ENCODE data around the gene GRAP2. TPM values are rescaled to one million over a fixed set of nuclear protein-coding genes. Genes with fewer than 3 reads are reported as not detected.

The GRAP2 gene
- polyA plus RNA-seq, 1 of the 3 experiments (the other 2 are of a cell fraction): 0.13 TPM

DNA sequence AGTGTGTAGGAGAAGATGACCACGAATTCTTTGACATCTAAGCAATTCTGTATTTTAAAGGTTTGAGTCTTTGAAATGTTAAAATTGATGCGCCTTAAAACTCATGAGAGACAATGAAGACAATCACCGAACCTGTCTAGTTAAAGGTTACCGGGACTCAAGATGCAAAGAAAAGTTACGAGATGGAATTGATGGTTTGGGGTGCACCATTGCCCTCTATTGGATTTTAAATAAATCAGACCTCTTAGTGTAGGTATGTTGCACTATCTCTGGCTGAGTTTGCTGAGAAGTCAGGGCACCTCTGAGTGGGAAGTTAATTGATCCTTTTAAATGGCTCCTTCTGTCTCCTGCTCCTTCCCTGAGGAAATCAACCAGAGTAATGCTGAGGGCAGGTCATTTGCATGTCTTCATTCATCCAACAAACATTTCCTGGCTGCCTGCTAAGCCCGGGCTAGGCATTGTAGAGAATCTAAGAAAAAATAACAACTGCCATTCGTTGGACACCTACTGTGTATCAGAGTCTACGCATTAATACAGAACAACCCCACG lies 39.9 kb downstream of the GRAP2 start:
- no peak overlapping the region for H3K4me3 ChIP-seq (ENCODE audit: low read depth in 2 of 2, low read length in 1 of 2)
- no peaks in the 10 kb centered on the region for H3K9me2 ChIP-seq
- no peak overlapping the region for H3K27ac ChIP-seq (ENCODE audit: low read depth in 2 of 2, low read length in 1 of 2)
- TF ChIP-seq EZH2phosphoT487 (IDR thresholded peaks at IDR 0.05; ENCODE audit: borderline replicate concordance, low read depth): no peak
- no peak for TF ChIP-seq MEF2A (IDR thresholded peaks at IDR 0.05; ENCODE audit: borderline replicate concordance, low read depth)
- no peak for TF ChIP-seq MXI1 (IDR thresholded peaks at IDR 0.05; ENCODE audit: low read depth, low read length)
- no peak for TF ChIP-seq ELF1 (IDR thresholded peaks at IDR 0.05)
- TF ChIP-seq, protein P1, sequence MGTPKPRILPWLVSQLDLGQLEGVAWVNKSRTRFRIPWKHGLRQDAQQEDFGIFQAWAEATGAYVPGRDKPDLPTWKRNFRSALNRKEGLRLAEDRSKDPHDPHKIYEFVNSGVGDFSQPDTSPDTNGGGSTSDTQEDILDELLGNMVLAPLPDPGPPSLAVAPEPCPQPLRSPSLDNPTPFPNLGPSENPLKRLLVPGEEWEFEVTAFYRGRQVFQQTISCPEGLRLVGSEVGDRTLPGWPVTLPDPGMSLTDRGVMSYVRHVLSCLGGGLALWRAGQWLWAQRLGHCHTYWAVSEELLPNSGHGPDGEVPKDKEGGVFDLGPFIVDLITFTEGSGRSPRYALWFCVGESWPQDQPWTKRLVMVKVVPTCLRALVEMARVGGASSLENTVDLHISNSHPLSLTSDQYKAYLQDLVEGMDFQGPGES (IDR thresholded peaks at IDR 0.05; ENCODE audit: low read depth, low read length): no peak
- TF ChIP-seq SMC3 (IDR thresholded peaks at IDR 0.05; ENCODE audit: low read depth, low read length): no peak
- TF ChIP-seq, protein P2, sequence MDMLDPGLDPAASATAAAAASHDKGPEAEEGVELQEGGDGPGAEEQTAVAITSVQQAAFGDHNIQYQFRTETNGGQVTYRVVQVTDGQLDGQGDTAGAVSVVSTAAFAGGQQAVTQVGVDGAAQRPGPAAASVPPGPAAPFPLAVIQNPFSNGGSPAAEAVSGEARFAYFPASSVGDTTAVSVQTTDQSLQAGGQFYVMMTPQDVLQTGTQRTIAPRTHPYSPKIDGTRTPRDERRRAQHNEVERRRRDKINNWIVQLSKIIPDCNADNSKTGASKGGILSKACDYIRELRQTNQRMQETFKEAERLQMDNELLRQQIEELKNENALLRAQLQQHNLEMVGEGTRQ (IDR thresholded peaks at IDR 0.05; ENCODE audit: borderline replicate concordance, low read depth, low read length): no peak
- TF ChIP-seq FOXM1 (IDR thresholded peaks at IDR 0.05; ENCODE audit: low read depth): no peak
- no peak for TF ChIP-seq POLR2AphosphoS5 (IDR thresholded peaks at IDR 0.05; ENCODE audit: low read depth, low read length)
- no peak overlapping the region for H2AFZ ChIP-seq (ENCODE audit: low read depth)
- H3K36me3 ChIP-seq (replicated peaks in 1 of 2; ENCODE audit: control insufficient read depth in 1 of 2, insufficient read depth in 2 of 2, low read length in 1 of 2): no peaks in the 10 kb centered on the region
- 66% methylated on average over 9 of the region's 9 CpGs for whole genome bisulfite sequencing (ENCODE audit: low lambda C conversion rate)
- ChIA-PET CTCF (no interaction called here), POLR2A (no interaction called here)
- no peak for DNase-seq
- H3K9ac ChIP-seq: no peak overlapping the region
- no peak overlapping the region for H3K4me2 ChIP-seq
- no peaks in the 10 kb centered on the region for H3K27me3 ChIP-seq (ENCODE audit: insufficient read depth)
- H3F3A ChIP-seq (replicated peaks; ENCODE audit: insufficient read depth): no peaks in the 10 kb centered on the region
- no peaks in the 10 kb centered on the region for H4K20me1 ChIP-seq (ENCODE audit: insufficient read depth)
- H3K79me2 ChIP-seq (ENCODE audit: insufficient read depth): no peaks in the 10 kb centered on the region
- H3K4me1 ChIP-seq (ENCODE audit: control insufficient read depth in 1 of 2, insufficient read depth in 2 of 2, low read depth in 1 of 2, low read length in 1 of 2): no peaks in the 10 kb centered on the region
- no peaks in the 10 kb centered on the region for H3K9me3 ChIP-seq

DNA sequence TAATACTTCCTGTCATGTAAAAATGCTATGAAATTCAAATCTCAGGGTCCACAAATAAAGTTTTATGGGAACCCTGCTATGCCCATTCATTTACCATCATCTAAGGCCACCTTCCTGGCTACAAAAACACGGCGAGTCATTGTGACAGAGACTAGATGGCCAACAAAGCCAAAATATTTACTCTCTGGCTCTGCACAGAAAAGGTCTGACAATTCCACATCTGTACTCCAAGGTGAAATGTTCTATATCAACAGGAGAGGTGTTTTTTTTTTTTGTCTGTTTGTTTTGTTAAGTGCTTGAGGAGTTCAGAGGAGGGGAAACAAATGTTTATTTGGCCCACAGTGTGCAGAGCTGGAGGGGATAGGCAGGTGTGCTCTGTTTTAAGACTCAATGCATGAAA lies 40.7 kb downstream of the GRAP2 start:
- ChIA-PET CTCF (no interaction called here), POLR2A (no interaction called here)
- no peak for DNase-seq
- Histone ChIP-seq H3K9ac (no peak overlapping the region), H3K4me1 (ENCODE audit: control insufficient read depth in 1 of 2, insufficient read depth in 2 of 2, low read depth in 1 of 2, low read length in 1 of 2) (peaks cover 0 to 1% of the 10 kb centered on the region in 2 experiments; a peak in 1 of 4 replicates), H3K9me3 (no peaks in the 10 kb centered on the region), H3K27ac (ENCODE audit: low read depth in 2 of 2, low read length in 1 of 2) (no peak overlapping the region), H3F3A (replicated peaks; ENCODE audit: insufficient read depth) (no peaks in the 10 kb centered on the region), H3K4me2 (no peak overlapping the region), H3K4me3 (ENCODE audit: low read depth in 2 of 2, low read length in 1 of 2) (no peak overlapping the region), H3K27me3 (ENCODE audit: insufficient read depth) (no peaks in the 10 kb centered on the region), H3K79me2 (ENCODE audit: insufficient read depth) (no peaks in the 10 kb centered on the region), H2AFZ (ENCODE audit: low read depth) (no peak overlapping the region), H3K36me3 (replicated peaks in 1 of 2; ENCODE audit: control insufficient read depth in 1 of 2, insufficient read depth in 2 of 2, low read length in 1 of 2) (no peaks in the 10 kb centered on the region), H4K20me1 (ENCODE audit: insufficient read depth) (no peaks in the 10 kb centered on the region), H3K9me2 (no peaks in the 10 kb centered on the region)
- TF ChIP-seq EP300 (IDR thresholded peaks at IDR 0.05; ENCODE audit: borderline replicate concordance in 1 of 2, low read depth in 1 of 2, low read length in 1 of 2) (no peak), ELF1 (IDR thresholded peaks at IDR 0.05) (no peak), NFIC (IDR thresholded peaks at IDR 0.05; ENCODE audit: borderline replicate concordance) (no peak), MXI1 (IDR thresholded peaks at IDR 0.05; ENCODE audit: low read depth, low read length) (no peak), JUND (IDR thresholded peaks at IDR 0.05) (no peak), RFX5 (IDR thresholded peaks at IDR 0.05; ENCODE audit: low read length) (no peak), TCF12 (IDR thresholded peaks at IDR 0.05) (no peak), EZH2phosphoT487 (IDR thresholded peaks at IDR 0.05; ENCODE audit: borderline replicate concordance, low read depth) (no peak), NRF1 (IDR thresholded peaks at IDR 0.05; ENCODE audit: low read depth, low read length) (no peak), CHD2 (IDR thresholded peaks at IDR 0.05; ENCODE audit: low read length, partially characterized antibody) (no peak), MEF2A (IDR thresholded peaks at IDR 0.05; ENCODE audit: borderline replicate concordance, low read depth) (no peak), GATA2 (CRISPR knock-in tag; IDR thresholded peaks at IDR 0.05) (no peak), TEAD4 (IDR thresholded peaks at IDR 0.05; ENCODE audit: borderline replicate concordance, insufficient read depth) (no peak), FOXJ3 (CRISPR knock-in tag; IDR thresholded peaks at IDR 0.05) (no peak), RXRA (IDR thresholded peaks at IDR 0.05; ENCODE audit: borderline replicate concordance, low read depth) (no peak), FOXM1 (IDR thresholded peaks at IDR 0.05; ENCODE audit: low read depth) (no peak), TAF1 (IDR thresholded peaks at IDR 0.05; ENCODE audit: borderline replicate concordance, low read depth, low read length) (no peak)
- TF ChIP-seq, protein P3, sequence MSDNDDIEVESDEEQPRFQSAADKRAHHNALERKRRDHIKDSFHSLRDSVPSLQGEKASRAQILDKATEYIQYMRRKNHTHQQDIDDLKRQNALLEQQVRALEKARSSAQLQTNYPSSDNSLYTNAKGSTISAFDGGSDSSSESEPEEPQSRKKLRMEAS (IDR thresholded peaks at IDR 0.05; ENCODE audit: low read depth): no peak
- TF ChIP-seq, protein P2 (IDR thresholded peaks at IDR 0.05; ENCODE audit: borderline replicate concordance, low read depth, low read length): no peak
- TF ChIP-seq, protein P4, sequence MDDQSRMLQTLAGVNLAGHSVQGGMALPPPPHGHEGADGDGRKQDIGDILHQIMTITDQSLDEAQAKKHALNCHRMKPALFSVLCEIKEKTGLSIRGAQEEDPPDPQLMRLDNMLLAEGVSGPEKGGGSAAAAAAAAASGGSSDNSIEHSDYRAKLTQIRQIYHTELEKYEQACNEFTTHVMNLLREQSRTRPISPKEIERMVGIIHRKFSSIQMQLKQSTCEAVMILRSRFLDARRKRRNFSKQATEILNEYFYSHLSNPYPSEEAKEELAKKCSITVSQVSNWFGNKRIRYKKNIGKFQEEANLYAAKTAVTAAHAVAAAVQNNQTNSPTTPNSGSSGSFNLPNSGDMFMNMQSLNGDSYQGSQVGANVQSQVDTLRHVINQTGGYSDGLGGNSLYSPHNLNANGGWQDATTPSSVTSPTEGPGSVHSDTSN (IDR thresholded peaks at IDR 0.05): no peak
- WGBS (ENCODE audit: low lambda C conversion rate): 90% methylated on average over 2 of the region's 2 CpGs
